GM12878 (cell line): Measurements from ENCODE around the gene SCAMP4. TPM values are rescaled to one million over a fixed set of nuclear protein-coding genes. Genes with fewer than 3 reads are reported as not detected.
A peak's percentile ranks its signal among the peaks of the same experiment; 100 is the strongest.

Source experiments
- ATAC-seq: fragments of 200-7000 bp; cut with Tn5 transposase; 3 replicates; pipeline ENCODE4 v1.9.1; 2020; ENCODE audit warnings: mild to moderate bottlenecking, moderate library complexity
- Bru-seq: library from RNA; stranded (reverse); fragments of 400-500 nt; gene quantifications from one replicate; lab custom pipeline; 2021; lab: Mats Ljungman, UMichigan
- BruChase-seq, 2 experiments: library from RNA; stranded (reverse); fragments of 400-500 nt; gene quantifications; one replicate each; lab custom pipeline; 2021; lab: Mats Ljungman, UMichigan
- BruUV-seq: library from RNA; stranded (reverse); fragments of 400-500 nt; replicated peaks from 2 replicates; lab custom pipeline; 2021; lab: Mats Ljungman, UMichigan
- CTCF ChIA-PET: fragments of 300-600 bp; sonication (Branson Sonifier 250); formaldehyde crosslinking; extraction: SDS; loops from one replicate; lab custom pipeline; 2021; ENCODE audit warnings: inconsistent platforms; lab: Yijun Ruan, JAX
- POLR2A ChIA-PET: fragments of 350-600 bp; formaldehyde crosslinking; extraction: SDS; loops from one replicate; lab custom pipeline; 2021; ENCODE audit warnings: inconsistent platforms; lab: Charles Lee
- RAD21 ChIA-PET: fragments of 300-600 bp; sonication (Branson Sonifier 250); formaldehyde crosslinking; loops from one replicate; lab custom pipeline; 2023; ENCODE audit warnings: antibody characterized with exemption; ENCODE audit not compliant: unreplicated experiment; lab: Charles Lee
- SMC1A ChIA-PET: fragments of 300-600 bp; sonication (Branson Sonifier 250); formaldehyde crosslinking; loops from one replicate; lab custom pipeline; 2023; ENCODE audit not compliant: unreplicated experiment, uncharacterized antibody; lab: Charles Lee
- DNase-seq: peaks from one replicate; pipeline ENCODE4 v3.0.0-alpha.2; 2011; ENCODE audit warnings: low read depth, low spot score
- FAIRE-seq: peaks from 3 replicates; lab custom pipeline; 2011; peaks lifted over from hg19 to GRCh38; lab: Jason Lieb, UNC
- H2AFZ ChIP-seq: 2 replicates; pipeline ENCODE4 v1.6.0; 2011; ENCODE audit warnings: low read depth, low read length, control low read depth; ENCODE audit not compliant: control insufficient read depth
- H3K27ac ChIP-seq: 2 replicates; pipeline ENCODE4 v1.5.1; 2011; ENCODE audit warnings: control low read depth; ENCODE audit not compliant: control insufficient read depth, insufficient read depth
- H3K27me3 ChIP-seq, 2 experiments: replicated peaks in 1 of 2; 2 replicates each; pipeline versions ENCODE4 v1.6.0 to v1.6.1; 2011; ENCODE audit warnings: low read length in 1 of 2; ENCODE audit not compliant: control insufficient read depth in 2 of 2, insufficient read depth in 2 of 2
- H3K36me3 ChIP-seq, 2 experiments: 2 replicates each; pipeline ENCODE4 v1.5.1; 2011; ENCODE audit warnings: low read length in 1 of 2; ENCODE audit not compliant: control insufficient read depth in 2 of 2, insufficient read depth in 2 of 2
- H3K4me1 ChIP-seq: 2 replicates; pipeline ENCODE4 v1.6.1; 2011; ENCODE audit warnings: mild to moderate bottlenecking, low read length, moderate library complexity, mixed read lengths; ENCODE audit not compliant: control insufficient read depth, insufficient read depth
- H3K4me2 ChIP-seq: 2 replicates; pipeline ENCODE4 v1.6.0; 2011; ENCODE audit warnings: control low read depth; ENCODE audit not compliant: control insufficient read depth, insufficient read depth
- H3K4me3 ChIP-seq: fragments of 200-600 bp; sonication (generic); 2 replicates; pipeline ENCODE4 v1.5.1; 2016
- H3K79me2 ChIP-seq: 2 replicates; pipeline ENCODE4 v1.6.0; 2011; ENCODE audit warnings: low read length; ENCODE audit not compliant: control insufficient read depth, insufficient read depth
- H3K9ac ChIP-seq: 2 replicates; pipeline ENCODE4 v1.8.0; 2011; ENCODE audit warnings: low read length, control low read depth, mixed read lengths; ENCODE audit not compliant: control insufficient read depth, insufficient read depth
- H3K9me3 ChIP-seq: replicated peaks from 3 replicates; pipeline ENCODE4 v1.5.1; 2011; ENCODE audit warnings: mild to moderate bottlenecking, low read length; ENCODE audit not compliant: control insufficient read depth, insufficient read depth
- H4K20me1 ChIP-seq: 2 replicates; pipeline ENCODE4 v1.6.0; 2011; ENCODE audit not compliant: control insufficient read depth, insufficient read depth
- ATF7 ChIP-seq: fragments of 450-650 bp; IDR thresholded peaks from 2 replicates; pipeline ENCODE4 v1.6.1; 2016; ENCODE audit warnings: low read depth, mild to moderate bottlenecking
- BRCA1 ChIP-seq: IDR thresholded peaks from 2 replicates; pipeline ENCODE4 v1.6.1; 2011; ENCODE audit warnings: low read depth, low read length, improper control_type of control experiment
- MTA2 ChIP-seq: fragments of 450-650 bp; IDR thresholded peaks from 2 replicates; pipeline ENCODE4 v1.6.1; 2016; ENCODE audit warnings: low read depth, mild to moderate bottlenecking, moderate library complexity
- POLR2AphosphoS2 ChIP-seq: IDR thresholded peaks from 2 replicates; pipeline ENCODE4 v1.6.1; 2011; ENCODE audit warnings: low read depth, mild to moderate bottlenecking, low read length, improper control_type of control experiment, moderate library complexity
- SP1 ChIP-seq: IDR thresholded peaks from one replicate; pipeline ENCODE4 v1.6.1; 2011; ENCODE audit warnings: low read depth, low read length
- SREBF1 ChIP-seq: IDR thresholded peaks from 2 replicates; pipeline ENCODE4 v1.6.1; 2012; ENCODE audit warnings: mild to moderate bottlenecking, low read length
- TCF12 ChIP-seq: IDR thresholded peaks from 2 replicates; pipeline ENCODE4 v1.6.1; 2011; ENCODE audit warnings: low read depth, mild to moderate bottlenecking, low read length
- ZZZ3 ChIP-seq: IDR thresholded peaks from 2 replicates; pipeline ENCODE4 v1.6.1; 2011; ENCODE audit warnings: low read depth; ENCODE audit not compliant: control insufficient read depth, insufficient read length
- WGBS: methylation state at CpG from one replicate; pipeline ENCODE4 v1.1.6; 2016; ENCODE audit warnings: low lambda C conversion rate; ENCODE audit not compliant: insufficient replicate concordance, insufficient coverage; ENCODE audit errors: missing lambda C conversion rate; 5-methylcytosine and 5-hydroxymethylcytosine counted together
- in situ Hi-C: fragments of 300-500 bp; cut with MboI; formaldehyde crosslinking; loops from 9 replicates; pipeline ENCODE4 v1.14.3; 2018; ENCODE audit warnings: mixed read lengths
- intact Hi-C: fragments of 100-400 bp; cut with micrococcal nuclease; formaldehyde crosslinking; loops from one replicate; pipeline ENCODE4 v1.14.2; 2022; ENCODE audit not compliant: unreplicated experiment
- long read RNA-seq, 2 experiments: library from polyadenylated mRNA; unstranded; transcript quantifications; one replicate each; pipeline ENCODE4 v2.0.0, GENCODE V29; 2019 to 2020
- polyA minus RNA-seq, 3 experiments: library from RNA; depleted of rRNA, polyadenylated mRNA; stranded (reverse); fragments of >200 nt; gene quantifications; 2 replicates each; pipeline ENCODE4 v1.2.3, GENCODE V29; 2011
- polyA plus RNA-seq, 11 experiments: library from polyadenylated mRNA; depleted of rRNA in 4 of 11; unstranded in 6 of 11; stranded (reverse) in 5 of 11; fragments of >200 nt; fragmentation: Nextera tagmentation in 4 of 11; fragmentation: Illumina TruSeq in 1 of 11; extraction: Ambion mirVana in 4 of 11; extraction: Trizol in 1 of 11; gene quantifications; 1 replicate in 1 of 11; 2 replicates in 10 of 11; pipeline versions ENCODE4 v1.2.1 to v1.2.3, GENCODE V29; 2011 to 2016; ENCODE audit warnings: inconsistent platforms in 2 of 11, missing spikeins in 2 of 11, low read depth in 1 of 11
- total RNA-seq, 4 experiments: library from RNA; depleted of rRNA in 3 of 4; stranded (reverse); fragments of >200 nt in 3 of 4; fragmentation: Illumina TruSeq in 1 of 4; extraction: Trizol in 1 of 4; gene quantifications; 2 replicates each; pipeline versions ENCODE4 v1.2.1 to v1.2.3, GENCODE V29; 2013 to 2021
- TF ChIP-seq, protein P1 (sequence below): fragments of 450-650 bp; IDR thresholded peaks from 2 replicates; pipeline ENCODE4 v1.6.1; 2016; ENCODE audit warnings: mild to moderate bottlenecking
- TF ChIP-seq, protein P2 (sequence below): fragments of 450-650 bp; formaldehyde crosslinking; IDR thresholded peaks from 2 replicates; pipeline ENCODE4 v1.4.0; 2022; ENCODE audit warnings: mild to moderate bottlenecking, moderate library complexity

Gene SCAMP4, protein sequence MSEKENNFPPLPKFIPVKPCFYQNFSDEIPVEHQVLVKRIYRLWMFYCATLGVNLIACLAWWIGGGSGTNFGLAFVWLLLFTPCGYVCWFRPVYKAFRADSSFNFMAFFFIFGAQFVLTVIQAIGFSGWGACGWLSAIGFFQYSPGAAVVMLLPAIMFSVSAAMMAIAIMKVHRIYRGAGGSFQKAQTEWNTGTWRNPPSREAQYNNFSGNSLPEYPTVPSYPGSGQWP
- 42.9 and 44.9 TPM in 2 replicates for total RNA-seq (2013; cell fraction: nucleolus; rRNA removed)
- total RNA-seq (2014; rRNA removed): 16.9 and 19.3 TPM in 2 replicates
- total RNA-seq (2014; rRNA removed; fragmentation: Illumina TruSeq; extraction: Trizol): 6.5 and 7.0 TPM in 2 replicates
- 34.7 and 38.7 TPM in 2 replicates for total RNA-seq (2021)
- polyA plus RNA-seq (2011; ENCODE audit: low read depth): 8.1 TPM
- polyA plus RNA-seq (2011; rRNA removed): 2.7 and 5.6 TPM in 2 replicates
- polyA plus RNA-seq (2011; cell fraction: cytosol; rRNA removed): 6.9 and 10.0 TPM in 2 replicates
- polyA plus RNA-seq (2011; cell fraction: nucleus; rRNA removed): 28.6 and 39.7 TPM in 2 replicates
- polyA plus RNA-seq (2012): 21.9 and 26.7 TPM in 2 replicates
- 5.1 and 8.7 TPM in 2 replicates for polyA plus RNA-seq (2014; fragmentation: Illumina TruSeq; extraction: Trizol)
- 1 to 10 TPM in 1 of 2 experiments, under 1 TPM in 1; 0.63 to 2.3 TPM for polyA plus RNA-seq (2014; fragmentation: Nextera tagmentation; extraction: Ambion mirVana)
- polyA plus RNA-seq (2014; rRNA removed): 24.4 and 33.2 TPM in 2 replicates
- polyA plus RNA-seq (2016; fragmentation: Nextera tagmentation; extraction: Ambion mirVana): 10 to 100 TPM; 33.8 to 34.4 TPM
- polyA minus RNA-seq (2011; rRNA and poly(A)+ RNA removed): 3.1 and 15.0 TPM in 2 replicates
- polyA minus RNA-seq (2011; cell fraction: cytosol; rRNA and poly(A)+ RNA removed): 7.0 and 10.7 TPM in 2 replicates
- 9.1 and 17.2 TPM in 2 replicates for polyA minus RNA-seq (2011; cell fraction: nucleus; rRNA and poly(A)+ RNA removed)
- Bru-seq, nascent RNA: percentile 57 among the genes with signal in this experiment
- BruChase-seq, experiment 1, labeled RNA remaining after a 6-hour chase: percentile 74 among the genes with signal in this experiment
- BruChase-seq, experiment 2, labeled RNA remaining after a 2-hour chase: percentile 73 among the genes with signal in this experiment
- long read RNA-seq, experiment 1, partial matches to known transcripts: 0 of 5 reads
- long read RNA-seq, experiment 1, other reads (novel, unspliced or antisense): 2 of 5 reads
- long read RNA-seq, experiment 2, partial matches to known transcripts: 1 of 1 reads
- long read RNA-seq, experiment 2, other reads (novel, unspliced or antisense): 0 of 1 reads

DNA sequence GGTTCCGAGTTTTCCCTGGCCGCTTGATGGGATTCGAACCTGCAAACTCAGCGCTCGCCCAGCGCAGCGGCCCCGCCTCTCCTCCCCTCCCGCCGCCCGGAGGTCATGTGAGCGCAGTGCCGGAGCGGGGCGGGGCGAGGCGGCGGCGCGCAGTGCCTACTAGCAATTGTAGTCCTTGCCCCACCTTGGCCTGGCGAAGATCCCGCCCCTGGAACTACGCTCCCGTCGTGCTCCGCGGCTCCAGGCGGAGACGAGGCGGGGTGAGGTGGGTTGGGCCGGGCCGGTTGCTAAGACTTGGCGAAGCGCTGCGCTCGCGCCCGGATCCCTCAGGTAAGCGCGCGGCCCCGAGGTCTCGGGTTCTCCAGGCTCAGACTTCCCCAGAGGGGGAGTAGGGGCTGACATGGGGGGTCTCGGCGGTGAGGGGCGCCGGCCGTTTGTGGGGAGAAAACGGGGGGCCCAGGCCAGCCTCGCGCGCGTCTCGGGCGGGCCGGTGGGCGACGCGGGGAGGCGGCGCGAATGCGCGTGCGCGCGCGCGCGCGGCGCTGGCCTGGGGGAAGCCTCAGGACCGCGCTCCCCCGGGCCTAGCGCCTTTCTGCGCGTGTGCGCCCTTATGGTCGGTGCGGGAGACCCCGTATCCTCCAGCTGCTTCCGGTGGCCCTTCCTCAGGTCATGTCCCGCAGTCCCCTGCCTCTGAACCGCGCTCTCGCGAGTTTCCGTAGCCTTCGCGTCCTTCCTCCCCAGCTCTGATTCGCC lies at the start of gene SCAMP4, which contains the start of gene ADAT3:
Gene SCAMP4, plus strand, starts transcription at position 290 of the 753 bp plus-strand sequence. CDS start 9,621 bp downstream, outside the sequence.
Gene ADAT3, plus strand, starts transcription at position 290 of the 753 bp plus-strand sequence. CDS start 6,649 bp downstream, outside the sequence.
- H3K9me3 ChIP-seq: no peaks in the 10 kb centered on the region
- H3K9ac ChIP-seq: peak within 1 kb of the TSS; percentile 85
- peak within 1 kb of the TSS; percentile 72 for H2AFZ ChIP-seq
- H3K36me3 ChIP-seq: no peaks in the 10 kb centered on the region
- ChIA-PET RAD21 (interaction anchor here (0.9 to 2.0 kb wide), 3 partner anchors 8 to 37 kb away, joined by 3 to 5 read pairs (median 5); no protein-coding TSS in a partner anchor), CTCF (interaction anchor here (0.7 to 1.7 kb wide), 4 partner anchors 8 to 39 kb away, joined by 3 to 10 read pairs (median 4); no protein-coding TSS in a partner anchor), SMC1A (interaction anchor here (0.9 to 1.2 kb wide), 2 partner anchors 21 to 23 kb away, joined by 3 to 6 read pairs; partner anchors contain the start of gene ABHD17A), POLR2A (interaction anchor here (0.6 to 2.0 kb wide), 4 partner anchors 20 to 48 kb away, joined by 3 to 9 read pairs (median 6); partner anchors contain the start of gene ABHD17A)
- peak; percentile 99 for FAIRE-seq
- TSS peak; percentile 80 for BruUV-seq
- in situ Hi-C loops (no loop called here), intact Hi-C loops (loop anchor here (1.0 to 10.0 kb wide), 3 partner anchors 41 to 190 kb away; partner anchors contain the start of genes BTBD2, IZUMO4 and MOB3A)
- H4K20me1 ChIP-seq: no peaks in the 10 kb centered on the region
- H3K27ac ChIP-seq: peak within 1 kb of the TSS; percentile 96
- ATAC-seq: peak; percentile 96
- DNase-seq: peak; percentile 94
- H3K4me2 ChIP-seq: peak within 1 kb of the TSS; percentile 93
- H3K79me2 ChIP-seq: peaks cover 36% of the 10 kb centered on the region
- 1% methylated on average over 75 of the region's 92 CpGs for WGBS
- peaks cover 37% of the 10 kb centered on the region for H3K4me1 ChIP-seq
- peak within 1 kb of the TSS; percentile 81 for H3K4me3 ChIP-seq
- H3K27me3 ChIP-seq: no peaks in the 10 kb centered on the region
- TF ChIP-seq POLR2AphosphoS2 (no peak), MTA2 (peak; percentile 86), SREBF1 (peak; percentile 79), ATF7 (no peak), SP1 (peak; percentile 79), TCF12 (peak; percentile 90), ZZZ3 (no peak), BRCA1 (peak; percentile 64; the same call in 1 of the 2 replicates)
- TF ChIP-seq, protein P1, sequence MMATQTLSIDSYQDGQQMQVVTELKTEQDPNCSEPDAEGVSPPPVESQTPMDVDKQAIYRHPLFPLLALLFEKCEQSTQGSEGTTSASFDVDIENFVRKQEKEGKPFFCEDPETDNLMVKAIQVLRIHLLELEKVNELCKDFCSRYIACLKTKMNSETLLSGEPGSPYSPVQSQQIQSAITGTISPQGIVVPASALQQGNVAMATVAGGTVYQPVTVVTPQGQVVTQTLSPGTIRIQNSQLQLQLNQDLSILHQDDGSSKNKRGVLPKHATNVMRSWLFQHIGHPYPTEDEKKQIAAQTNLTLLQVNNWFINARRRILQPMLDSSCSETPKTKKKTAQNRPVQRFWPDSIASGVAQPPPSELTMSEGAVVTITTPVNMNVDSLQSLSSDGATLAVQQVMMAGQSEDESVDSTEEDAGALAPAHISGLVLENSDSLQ: no peak
- TF ChIP-seq, protein P2, sequence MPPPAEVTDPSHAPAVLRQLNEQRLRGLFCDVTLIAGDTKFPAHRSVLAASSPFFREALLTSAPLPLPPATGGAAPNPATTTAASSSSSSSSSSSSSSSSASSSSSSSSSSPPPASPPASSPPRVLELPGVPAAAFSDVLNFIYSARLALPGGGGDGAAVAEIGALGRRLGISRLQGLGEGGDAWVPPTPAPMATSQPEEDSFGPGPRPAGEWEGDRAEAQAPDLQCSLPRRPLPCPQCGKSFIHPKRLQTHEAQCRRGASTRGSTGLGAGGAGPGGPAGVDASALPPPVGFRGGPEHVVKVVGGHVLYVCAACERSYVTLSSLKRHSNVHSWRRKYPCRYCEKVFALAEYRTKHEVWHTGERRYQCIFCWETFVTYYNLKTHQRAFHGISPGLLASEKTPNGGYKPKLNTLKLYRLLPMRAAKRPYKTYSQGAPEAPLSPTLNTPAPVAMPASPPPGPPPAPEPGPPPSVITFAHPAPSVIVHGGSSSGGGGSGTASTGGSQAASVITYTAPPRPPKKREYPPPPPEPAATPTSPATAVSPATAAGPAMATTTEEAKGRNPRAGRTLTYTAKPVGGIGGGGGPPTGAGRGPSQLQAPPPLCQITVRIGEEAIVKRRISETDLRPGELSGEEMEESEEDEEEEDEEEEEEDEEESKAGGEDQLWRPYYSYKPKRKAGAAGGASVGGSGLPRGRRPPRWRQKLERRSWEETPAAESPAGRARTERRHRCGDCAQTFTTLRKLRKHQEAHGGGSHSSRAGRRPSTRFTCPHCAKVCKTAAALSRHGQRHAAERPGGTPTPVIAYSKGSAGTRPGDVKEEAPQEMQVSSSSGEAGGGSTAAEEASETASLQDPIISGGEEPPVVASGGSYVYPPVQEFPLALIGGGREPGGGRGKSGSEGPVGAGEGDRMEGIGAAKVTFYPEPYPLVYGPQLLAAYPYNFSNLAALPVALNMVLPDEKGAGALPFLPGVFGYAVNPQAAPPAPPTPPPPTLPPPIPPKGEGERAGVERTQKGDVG (CRISPR knock-in tag): no peak
